Neutrophil (primary cell): ENCODE data around the gene ENOX1.

Experiments
- H3K27ac ChIP-seq: fragments of 200-600 bp; sonication (generic); 2 replicates; pipeline ENCODE4 v1.5.1; 2016; ENCODE audit warnings: mild to moderate bottlenecking, moderate library complexity
- H3K27me3 ChIP-seq: fragments of 200-600 bp; sonication (generic); 2 replicates; pipeline ENCODE4 v1.6.0; 2016; ENCODE audit warnings: mild to moderate bottlenecking
- H3K36me3 ChIP-seq: fragments of 200-600 bp; sonication (generic); 2 replicates; pipeline ENCODE4 v1.5.1; 2017
- H3K4me1 ChIP-seq, 2 experiments: fragments of 200-600 bp in 1 of 2; sonication (generic) in 1 of 2; 1 replicate in 1 of 2; 2 replicates in 1 of 2; pipeline versions ENCODE4 v1.5.1 to v1.6.1; 2013 to 2016; ENCODE audit warnings: low read depth in 1 of 2, low read length in 1 of 2, mild to moderate bottlenecking in 1 of 2, moderate library complexity in 1 of 2; ENCODE audit not compliant: control insufficient read depth in 1 of 2, insufficient read depth in 1 of 2
- H3K4me3 ChIP-seq, 2 experiments: fragments of 200-600 bp in 1 of 2; sonication (generic) in 1 of 2; 1 replicate in 1 of 2; 2 replicates in 1 of 2; pipeline ENCODE4 v1.5.1; 2013 to 2016; ENCODE audit warnings: low read depth in 1 of 2, low read length in 1 of 2, mild to moderate bottlenecking in 1 of 2, moderate library complexity in 1 of 2
- H3K9me3 ChIP-seq: fragments of 200-600 bp; sonication (generic); 2 replicates; pipeline ENCODE4 v1.5.1; 2016
- CTCF ChIP-seq: fragments of 200-600 bp; sonication (generic); IDR thresholded peaks from 2 replicates; pipeline ENCODE4 v1.5.1; 2016; ENCODE audit warnings: antibody characterized with exemption

ENOX1 gene

GRCh38 chr13:43244481-43244880 lies 542.3 kb downstream of the ENOX1 start:
- no peaks in the 10 kb centered on the region for H3K27me3 ChIP-seq
- TF ChIP-seq CTCF: no peak
- H3K4me3 ChIP-seq: no peak overlapping the region
- H3K27ac ChIP-seq: no peak overlapping the region
- no peaks in the 10 kb centered on the region for H3K4me1 ChIP-seq
- H3K36me3 ChIP-seq: no peaks in the 10 kb centered on the region
- H3K9me3 ChIP-seq: no peaks in the 10 kb centered on the region

GRCh38 chr13:43243711-43244110 lies 543.1 kb downstream of the ENOX1 start:
- Histone ChIP-seq H3K4me3 (no peak overlapping the region), H3K27ac (no peak overlapping the region), H3K27me3 (no peaks in the 10 kb centered on the region), H3K9me3 (no peaks in the 10 kb centered on the region), H3K36me3 (no peaks in the 10 kb centered on the region), H3K4me1 (no peaks in the 10 kb centered on the region)
- no peak for TF ChIP-seq CTCF

- Histone ChIP-seq H3K36me3 (no peaks in the 10 kb centered on the region), H3K9me3 (no peaks in the 10 kb centered on the region), H3K27ac (no peak overlapping the region), H3K4me3 (no peak overlapping the region), H3K4me1 (no peaks in the 10 kb centered on the region), H3K27me3 (no peaks in the 10 kb centered on the region)
- no peak for TF ChIP-seq CTCF
These were observed 544.7 kb downstream of the ENOX1 start for GRCh38 chr13:43242040-43242439.

DNA sequence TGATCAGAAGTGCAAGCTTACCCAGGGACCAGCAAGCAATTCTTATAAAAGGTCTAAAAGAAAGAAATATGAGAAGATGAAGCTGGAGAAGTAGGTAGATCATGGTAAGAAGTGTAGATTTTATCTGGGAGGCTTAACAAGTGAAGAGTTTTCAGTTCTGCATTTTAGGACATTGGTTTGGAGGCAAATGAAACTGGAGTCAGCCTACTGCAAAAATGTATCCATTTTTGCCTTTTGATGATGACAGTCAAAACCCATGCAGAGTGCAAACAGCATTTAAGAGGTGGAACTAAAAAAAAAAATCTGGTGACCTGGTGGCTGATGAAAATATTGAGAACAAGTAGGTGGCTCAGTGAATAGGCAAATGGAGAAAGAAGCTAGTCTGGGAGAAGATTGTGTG lies 546.5 kb downstream of the ENOX1 start:
- H3K27me3 ChIP-seq: no peaks in the 10 kb centered on the region
- no peaks in the 10 kb centered on the region for H3K4me1 ChIP-seq
- H3K36me3 ChIP-seq: no peaks in the 10 kb centered on the region
- no peak for TF ChIP-seq CTCF
- H3K4me3 ChIP-seq: no peak overlapping the region
- H3K9me3 ChIP-seq: no peaks in the 10 kb centered on the region
- no peak overlapping the region for H3K27ac ChIP-seq

DNA sequence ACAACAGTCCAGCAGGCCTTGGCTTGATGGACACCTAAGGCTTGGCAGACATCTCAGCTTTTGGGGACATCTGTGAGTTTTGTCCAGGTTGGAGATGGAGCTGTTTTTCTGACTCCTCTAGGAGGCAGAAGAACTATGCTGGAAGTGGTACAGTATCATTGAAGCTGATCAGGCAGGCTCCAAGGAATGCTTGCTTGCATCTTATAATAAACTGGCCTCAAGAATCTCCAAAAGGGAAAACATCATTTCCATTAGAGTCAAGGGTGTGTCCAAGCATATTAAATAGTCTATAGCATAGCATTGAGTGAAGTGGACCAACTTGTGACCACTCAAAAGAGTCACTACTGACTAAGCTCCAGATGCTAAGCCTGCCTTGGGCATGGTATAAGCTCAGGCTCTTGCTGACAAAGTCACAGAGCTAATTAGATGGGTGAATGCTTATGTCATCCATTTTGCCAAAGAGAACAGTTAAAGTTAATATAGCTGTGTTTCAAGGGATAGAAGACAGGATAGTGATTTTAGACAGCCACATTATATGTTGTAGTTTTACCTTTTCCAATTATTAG lies 547.4 kb downstream of the ENOX1 start:
- no peaks in the 10 kb centered on the region for H3K4me1 ChIP-seq
- no peak overlapping the region for H3K4me3 ChIP-seq
- no peaks in the 10 kb centered on the region for H3K36me3 ChIP-seq
- TF ChIP-seq CTCF: no peak
- no peaks in the 10 kb centered on the region for H3K27me3 ChIP-seq
- no peaks in the 10 kb centered on the region for H3K9me3 ChIP-seq
- H3K27ac ChIP-seq: no peak overlapping the region
